ENCODE data around the gene CNNM4.

CNNM4 gene

GRCh38 chr2:96760036-96760985 is at the start of gene CNNM4:
Gene CNNM4 (plus strand): TSS chr2:96760902. CDS start chr2:96761000, 98 bp downstream.
- peak; percentile 95 for DNase-seq

DNA sequence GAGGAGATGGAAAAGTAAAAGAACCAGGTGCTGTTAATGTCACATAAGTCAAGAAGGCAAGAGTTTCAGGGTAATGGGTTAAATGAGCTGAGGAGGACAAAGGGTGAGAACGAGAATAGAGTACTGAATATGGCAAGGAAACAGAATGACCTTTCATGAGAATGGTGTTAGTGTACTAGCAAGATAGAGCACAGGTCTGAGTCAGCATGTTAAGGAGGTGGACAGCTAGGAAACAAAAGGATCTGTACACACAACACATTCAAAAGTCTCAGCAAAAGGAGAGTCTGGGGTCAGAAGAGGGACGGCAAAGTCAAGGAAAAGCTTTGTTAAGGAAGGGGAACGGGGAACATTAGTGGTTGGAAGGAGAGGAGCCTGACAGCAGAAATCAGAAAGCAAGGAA is 49.7 kb upstream of the CNNM4 start:
- no peak for DNase-seq

GRCh38 chr2:96715658-96716057 is 45.0 kb upstream of the CNNM4 start:
- DNase-seq, result no peak

GRCh38 chr2:96716388-96716787 is 44.3 kb upstream of the CNNM4 start:
- DNase-seq, result no peak

GRCh38 chr2:96726131-96726530 is 34.6 kb upstream of the CNNM4 start:
- DNase-seq, result no peak

DNA sequence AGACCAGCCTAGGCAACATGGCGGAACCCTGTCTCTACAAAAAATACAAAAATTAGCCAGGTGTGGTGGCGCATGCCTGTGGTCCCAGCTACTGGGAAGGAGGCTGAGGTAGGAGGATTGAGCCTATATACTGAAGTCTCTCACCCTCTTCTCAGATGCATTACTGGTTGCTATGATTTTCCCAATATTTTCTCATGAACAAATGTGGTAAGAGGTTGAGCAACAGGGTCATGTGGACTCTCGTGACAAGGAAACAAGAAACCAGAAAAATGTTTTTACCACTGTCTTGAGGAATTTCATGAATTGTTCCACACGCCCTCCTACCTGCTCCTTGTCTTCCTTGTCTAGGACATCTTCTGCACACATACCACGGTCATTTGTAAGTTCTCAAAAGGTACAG is 33.3 kb upstream of the CNNM4 start:
- DNase-seq, result no peak

DNA sequence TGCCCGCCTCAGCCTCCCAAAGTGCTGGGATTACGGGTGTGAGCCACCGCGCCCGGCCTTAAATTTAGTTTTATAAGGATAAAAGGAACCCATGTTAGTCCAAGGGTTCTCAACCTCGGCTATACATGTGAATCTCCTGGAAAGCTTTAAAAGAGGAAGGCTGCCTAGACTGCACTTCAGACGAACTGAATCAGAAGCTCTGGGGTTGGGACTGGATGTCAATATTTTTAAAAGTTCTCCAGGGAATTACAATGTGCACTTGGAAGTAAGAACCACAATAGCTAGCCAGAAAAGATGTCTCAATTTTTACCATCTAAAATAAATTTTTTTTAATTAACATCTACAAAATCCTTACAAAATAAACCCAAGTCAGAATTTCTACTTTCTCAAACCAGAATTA is 31.0 kb upstream of the CNNM4 start:
- DNase-seq, result no peak

GRCh38 chr2:96730212-96730611 is 30.5 kb upstream of the CNNM4 start:
- DNase-seq, result no peak

DNA sequence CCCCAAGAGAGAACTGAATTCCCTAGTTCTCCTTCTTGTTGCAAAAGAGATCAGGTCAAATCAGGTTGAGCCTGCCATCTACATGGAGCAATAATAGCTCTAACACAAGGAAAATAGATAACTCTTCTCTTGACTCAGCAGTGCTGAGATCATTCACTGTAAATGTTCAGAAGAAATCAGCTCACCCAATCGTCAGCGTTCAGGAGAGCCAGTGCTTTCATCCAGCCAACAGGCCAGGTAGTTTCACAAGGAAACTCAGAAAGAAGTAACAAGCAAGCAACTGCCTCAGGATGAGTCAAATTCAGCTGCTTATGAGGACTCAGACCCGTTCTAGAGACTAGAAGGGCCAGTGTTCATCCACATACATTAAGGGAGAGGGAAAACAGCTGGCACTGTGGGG is 26.8 kb upstream of the CNNM4 start:
- no peak for DNase-seq

GRCh38 chr2:96734880-96735583 is 25.7 kb upstream of the CNNM4 start:
- no peak for DNase-seq

DNA sequence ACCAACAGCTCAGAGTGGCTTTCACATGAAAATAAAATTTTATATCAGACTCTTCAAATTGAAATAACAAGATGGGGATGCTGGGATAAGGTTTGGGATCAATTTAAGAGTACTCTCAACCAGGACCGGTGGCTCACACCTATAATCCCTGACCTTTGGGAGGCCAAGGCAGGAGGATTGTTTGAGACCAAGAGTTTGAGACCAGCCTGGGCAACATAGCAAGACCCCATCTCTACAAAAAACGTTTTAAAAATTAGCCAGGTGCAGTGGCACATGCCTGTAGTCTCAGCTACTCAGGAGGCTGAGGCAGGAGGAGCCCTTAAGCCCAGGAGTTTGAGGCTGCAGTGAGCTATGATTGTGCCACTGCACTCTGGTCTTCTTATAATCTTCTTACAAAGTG is 23.5 kb upstream of the CNNM4 start:
- no peak for DNase-seq

- DNase-seq, result peak; percentile 6
These were observed 22.9 kb upstream of the CNNM4 start for GRCh38 chr2:96737831-96738230.

- no peak for DNase-seq
These were observed 21.5 kb upstream of the CNNM4 start for GRCh38 chr2:96739076-96739632.

GRCh38 chr2:96739633-96740428 is 20.9 kb upstream of the CNNM4 start, which contains the start of gene LMAN2L:
Gene LMAN2L (minus strand): TSS chr2:96740064. CDS start chr2:96740040, 24 bp downstream.
- DNase-seq, result peak; percentile 99

DNA sequence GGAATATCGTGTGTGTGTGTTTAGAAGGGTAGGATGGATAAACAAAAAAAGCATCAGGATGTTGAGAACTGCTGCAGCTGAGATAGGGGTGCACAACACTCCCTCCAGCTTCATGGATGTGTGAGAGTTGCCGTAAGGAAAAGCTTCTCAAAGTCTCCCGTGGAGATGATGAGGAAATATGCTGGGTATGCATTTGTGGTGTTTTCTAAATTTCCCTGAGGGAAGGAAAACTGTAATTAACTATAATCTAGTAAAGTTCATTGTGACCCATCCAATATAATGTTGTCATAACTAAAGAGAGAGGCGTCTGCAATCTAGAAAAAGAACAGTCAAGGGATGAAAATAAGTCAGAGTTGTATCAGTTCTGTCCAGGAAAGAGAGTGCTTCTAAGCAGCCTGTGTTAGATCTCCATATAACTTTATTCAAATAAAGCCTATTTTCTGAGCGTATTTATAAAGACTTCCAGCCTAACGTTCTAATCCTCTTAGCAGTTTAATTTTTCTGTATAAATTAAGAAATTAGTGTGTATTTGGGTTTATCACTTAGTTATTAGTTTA is 13.6 kb upstream of the CNNM4 start:
- DNase-seq, result no peak

- no peak for DNase-seq
These were observed 8.9 kb upstream of the CNNM4 start for GRCh38 chr2:96751800-96752199.

DNA sequence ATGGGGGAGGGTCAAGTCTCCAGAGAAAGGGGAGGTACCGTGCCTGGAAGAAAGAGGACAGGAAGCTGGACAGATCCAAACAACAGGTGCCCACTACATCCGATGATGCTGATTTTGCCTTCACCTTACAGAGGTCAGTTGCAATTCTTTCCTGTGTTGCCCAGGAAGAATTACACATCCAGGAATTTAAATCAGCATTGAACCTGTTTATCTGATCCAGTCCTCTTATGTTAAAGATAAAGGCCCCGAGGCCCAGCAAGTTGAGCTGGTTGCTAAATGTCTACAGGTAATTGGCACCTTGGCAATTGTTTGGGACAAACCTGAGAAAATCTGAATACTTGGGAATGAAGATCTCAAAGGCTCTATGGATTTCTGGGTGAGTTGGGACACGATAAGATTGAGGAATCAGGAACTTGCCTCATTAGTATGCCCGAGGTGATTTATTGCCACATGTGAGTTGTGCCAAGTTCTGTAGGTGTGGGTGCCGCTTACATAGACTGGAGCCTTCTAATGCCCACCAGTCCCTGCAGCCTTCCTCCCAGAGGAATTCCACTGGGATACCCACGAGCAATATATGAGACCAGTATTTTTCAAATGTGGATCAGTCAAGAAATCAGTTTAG is 6.9 kb upstream of the CNNM4 start:
- no peak for DNase-seq

DNA sequence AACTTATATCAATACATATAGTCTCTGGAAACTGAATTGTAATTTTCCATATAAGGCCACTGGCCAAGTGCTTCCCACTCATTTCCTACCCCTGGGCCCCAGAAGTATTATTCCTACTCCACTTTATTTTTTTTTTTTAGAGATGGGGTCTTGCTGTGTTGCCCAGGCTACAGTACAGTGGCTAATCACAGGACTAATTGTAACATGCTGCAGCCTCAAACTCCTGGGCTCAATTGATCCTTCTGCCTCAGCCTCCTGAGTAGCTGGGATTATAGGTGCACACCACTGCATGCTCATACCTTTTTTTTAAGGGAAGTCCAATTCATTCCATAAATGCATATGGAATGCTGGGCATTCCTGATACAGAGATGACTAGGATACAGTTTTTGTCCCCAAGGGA is 6.4 kb upstream of the CNNM4 start:
- no peak for DNase-seq

DNA sequence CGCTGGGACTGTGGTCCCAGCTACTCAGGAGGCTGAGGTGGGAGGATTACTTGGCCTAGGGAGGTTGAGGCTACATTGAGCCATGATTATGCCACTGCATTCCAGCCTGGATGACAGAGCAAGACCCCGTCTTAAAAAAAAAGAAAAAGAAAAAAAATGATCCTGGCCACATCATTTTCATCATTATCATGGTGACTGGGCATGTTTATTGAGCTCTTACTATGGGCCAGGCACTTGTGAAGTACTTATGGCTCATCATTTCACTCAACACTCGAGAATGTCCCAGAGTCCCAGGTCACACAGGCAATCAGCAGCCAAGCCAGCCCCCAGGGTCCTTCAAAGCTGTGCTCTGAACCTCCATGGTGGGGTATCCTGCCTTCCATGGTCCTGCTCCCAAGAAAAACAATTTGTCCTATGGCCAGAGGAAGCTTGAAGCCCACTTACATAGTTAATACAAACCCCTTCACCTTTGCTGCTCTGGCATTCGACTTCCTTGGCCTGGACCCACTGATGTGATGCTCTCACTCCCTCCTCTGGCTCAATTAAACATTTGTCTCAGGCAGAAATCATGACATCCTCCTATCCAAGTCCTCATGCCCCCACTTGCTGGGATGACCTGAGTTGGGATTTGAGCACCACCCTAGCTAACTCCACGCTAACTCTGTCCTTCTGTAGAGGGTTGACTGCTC is 3.8 kb upstream of the CNNM4 start:
- DNase-seq, result no peak

DNA sequence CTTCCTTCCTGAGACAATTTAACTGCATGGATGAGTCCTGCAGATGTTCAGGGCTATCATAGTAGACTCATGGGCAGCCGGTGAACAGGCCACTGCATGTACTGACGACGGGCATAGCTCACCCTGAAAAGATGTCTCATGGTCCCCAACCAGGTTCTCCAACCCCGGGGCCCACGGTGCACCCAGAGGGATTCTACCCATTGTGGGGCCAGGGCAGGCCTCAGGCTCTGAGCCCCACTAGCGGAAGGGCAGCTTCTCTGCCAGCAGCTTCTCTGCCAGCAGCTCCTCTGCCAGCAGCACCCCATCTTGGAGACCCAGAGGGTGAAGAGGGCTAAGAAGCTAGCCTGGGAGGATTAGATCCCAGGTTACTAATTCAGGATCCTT is 3.2 kb upstream of the CNNM4 start:
- DNase-seq, result no peak

GRCh38 chr2:96758987-96759386 is 1.7 kb upstream of the CNNM4 start:
- DNase-seq, result no peak

Measured in CD4-positive, alpha-beta T cell treated with Interleukin-17A for 4 hours (primary cell).